Measurements from ENCODE around the gene PTPRH. TPM values are rescaled to one million over a fixed set of nuclear protein-coding genes. Genes with fewer than 3 reads are reported as not detected.

PTPRH gene
- total and polyA plus RNA-seq, 9 of the 15 experiments (the other 6 are each of a cell fraction or from before 2014, with no cell fraction given) = 0.87 to 34.3 (median 22.7) TPM

DNA sequence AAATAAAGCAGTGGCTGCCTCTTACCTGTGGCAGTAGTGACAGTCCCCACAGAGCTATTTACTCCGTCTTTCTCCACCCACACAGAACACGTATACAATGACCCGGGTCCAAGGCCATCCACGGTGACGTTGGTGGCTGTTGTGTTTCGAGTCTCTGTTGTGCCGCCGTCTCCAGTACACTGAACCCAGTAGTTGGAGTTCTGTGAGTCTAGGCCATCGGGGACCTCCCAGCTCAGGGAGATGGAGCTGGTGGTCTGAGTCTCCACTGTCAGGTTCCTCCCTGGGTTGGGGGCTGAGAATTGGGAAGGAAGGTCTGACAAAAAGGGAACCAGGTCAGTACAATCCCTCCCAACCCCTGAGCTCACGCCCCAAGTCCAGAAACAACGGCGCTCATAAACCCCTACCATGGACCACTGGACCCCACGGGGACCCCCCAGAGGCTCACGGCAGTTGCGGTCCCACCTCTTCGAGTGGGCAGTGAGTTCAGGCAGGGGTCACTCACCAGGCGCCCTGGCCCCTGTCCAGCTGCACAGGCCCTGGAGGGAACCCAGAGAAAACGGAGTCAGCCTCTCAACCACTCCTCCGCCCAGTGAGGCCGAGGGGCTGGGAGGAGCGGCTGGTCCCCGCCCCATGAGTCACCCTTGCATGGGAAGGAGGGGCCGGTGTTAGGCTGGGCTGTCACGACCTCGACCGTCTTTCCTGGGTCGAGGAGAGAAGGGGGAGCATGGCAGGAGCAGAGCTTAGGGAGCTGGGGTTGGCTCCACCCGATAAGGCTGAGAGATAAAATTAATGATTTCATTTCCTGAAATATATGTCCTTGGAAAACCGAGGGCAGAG lies 2.4 kb downstream of the PTPRH start (continued):
- TF ChIP-seq TAF7 (tag; IDR thresholded peaks at IDR 0.05) (no peak), MCM5 (IDR thresholded peaks at IDR 0.05; ENCODE audit: low read depth) (no peak), RUNX1 (IDR thresholded peaks at IDR 0.05; ENCODE audit: low read depth) (no peak; the same call in 1 of the 2 replicates), KLF1 (tag; IDR thresholded peaks at IDR 0.05) (peak; percentile 81), MEIS2 (IDR thresholded peaks at IDR 0.05; ENCODE audit: partially characterized antibody) (peak; percentile 44), PML (IDR thresholded peaks at IDR 0.05; ENCODE audit: low read length) (peak; percentile 71), GABPB2 (CRISPR knock-in tag; conservative IDR thresholded peaks at IDR 0.05) (no peak), SMARCA5 (IDR thresholded peaks at IDR 0.05) (no peak), FOS (IDR thresholded peaks at IDR 0.05; ENCODE audit: extremely low read depth, insufficient read length) (peak; percentile 35), SAP30 (IDR thresholded peaks at IDR 0.05; ENCODE audit: borderline replicate concordance, insufficient read depth, low read depth, low read length, poor library complexity, severe bottlenecking) (peak; percentile 72), ZNF324 (CRISPR knock-in tag; IDR thresholded peaks at IDR 0.05) (no peak), FOXK2 (conservative IDR thresholded peaks at IDR 0.05 in 1 of 2, IDR thresholded peaks at IDR 0.05 in 1 of 2; ENCODE audit: low read depth in 2 of 2) (no peak), SRSF7 (optimal IDR thresholded peaks at IDR 0.05; ENCODE audit: low read depth, low read length) (no peak)
- TF ChIP-seq, protein P1, sequence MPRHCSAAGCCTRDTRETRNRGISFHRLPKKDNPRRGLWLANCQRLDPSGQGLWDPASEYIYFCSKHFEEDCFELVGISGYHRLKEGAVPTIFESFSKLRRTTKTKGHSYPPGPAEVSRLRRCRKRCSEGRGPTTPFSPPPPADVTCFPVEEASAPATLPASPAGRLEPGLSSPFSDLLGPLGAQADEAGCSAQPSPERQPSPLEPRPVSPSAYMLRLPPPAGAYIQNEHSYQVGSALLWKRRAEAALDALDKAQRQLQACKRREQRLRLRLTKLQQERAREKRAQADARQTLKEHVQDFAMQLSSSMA (CRISPR knock-in tag; IDR thresholded peaks at IDR 0.05) = no peak
- TF ChIP-seq, protein P2, sequence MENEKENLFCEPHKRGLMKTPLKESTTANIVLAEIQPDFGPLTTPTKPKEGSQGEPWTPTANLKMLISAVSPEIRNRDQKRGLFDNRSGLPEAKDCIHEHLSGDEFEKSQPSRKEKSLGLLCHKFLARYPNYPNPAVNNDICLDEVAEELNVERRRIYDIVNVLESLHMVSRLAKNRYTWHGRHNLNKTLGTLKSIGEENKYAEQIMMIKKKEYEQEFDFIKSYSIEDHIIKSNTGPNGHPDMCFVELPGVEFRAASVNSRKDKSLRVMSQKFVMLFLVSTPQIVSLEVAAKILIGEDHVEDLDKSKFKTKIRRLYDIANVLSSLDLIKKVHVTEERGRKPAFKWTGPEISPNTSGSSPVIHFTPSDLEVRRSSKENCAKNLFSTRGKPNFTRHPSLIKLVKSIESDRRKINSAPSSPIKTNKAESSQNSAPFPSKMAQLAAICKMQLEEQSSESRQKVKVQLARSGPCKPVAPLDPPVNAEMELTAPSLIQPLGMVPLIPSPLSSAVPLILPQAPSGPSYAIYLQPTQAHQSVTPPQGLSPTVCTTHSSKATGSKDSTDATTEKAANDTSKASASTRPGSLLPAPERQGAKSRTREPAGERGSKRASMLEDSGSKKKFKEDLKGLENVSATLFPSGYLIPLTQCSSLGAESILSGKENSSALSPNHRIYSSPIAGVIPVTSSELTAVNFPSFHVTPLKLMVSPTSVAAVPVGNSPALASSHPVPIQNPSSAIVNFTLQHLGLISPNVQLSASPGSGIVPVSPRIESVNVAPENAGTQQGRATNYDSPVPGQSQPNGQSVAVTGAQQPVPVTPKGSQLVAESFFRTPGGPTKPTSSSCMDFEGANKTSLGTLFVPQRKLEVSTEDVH (IDR thresholded peaks at IDR 0.05; ENCODE audit: low read depth, partially characterized antibody) = no peak
- TF ChIP-seq, protein P3, sequence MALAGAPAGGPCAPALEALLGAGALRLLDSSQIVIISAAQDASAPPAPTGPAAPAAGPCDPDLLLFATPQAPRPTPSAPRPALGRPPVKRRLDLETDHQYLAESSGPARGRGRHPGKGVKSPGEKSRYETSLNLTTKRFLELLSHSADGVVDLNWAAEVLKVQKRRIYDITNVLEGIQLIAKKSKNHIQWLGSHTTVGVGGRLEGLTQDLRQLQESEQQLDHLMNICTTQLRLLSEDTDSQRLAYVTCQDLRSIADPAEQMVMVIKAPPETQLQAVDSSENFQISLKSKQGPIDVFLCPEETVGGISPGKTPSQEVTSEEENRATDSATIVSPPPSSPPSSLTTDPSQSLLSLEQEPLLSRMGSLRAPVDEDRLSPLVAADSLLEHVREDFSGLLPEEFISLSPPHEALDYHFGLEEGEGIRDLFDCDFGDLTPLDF (CRISPR knock-in tag; IDR thresholded peaks at IDR 0.05) = peak; percentile 42; the same call in 1 of the 2 replicates
- TF ChIP-seq, protein P4, sequence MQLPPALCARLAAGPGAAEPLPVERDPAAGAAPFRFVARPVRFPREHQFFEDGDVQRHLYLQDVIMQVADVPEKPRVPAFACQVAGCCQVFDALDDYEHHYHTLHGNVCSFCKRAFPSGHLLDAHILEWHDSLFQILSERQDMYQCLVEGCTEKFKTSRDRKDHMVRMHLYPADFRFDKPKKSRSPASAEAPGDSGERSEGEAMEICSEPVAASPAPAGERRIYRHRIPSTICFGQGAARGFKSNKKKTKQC (CRISPR knock-in tag; IDR thresholded peaks at IDR 0.05) = peak; percentile 48; the same call in 1 of the 2 replicates
- TF ChIP-seq, protein P5, sequence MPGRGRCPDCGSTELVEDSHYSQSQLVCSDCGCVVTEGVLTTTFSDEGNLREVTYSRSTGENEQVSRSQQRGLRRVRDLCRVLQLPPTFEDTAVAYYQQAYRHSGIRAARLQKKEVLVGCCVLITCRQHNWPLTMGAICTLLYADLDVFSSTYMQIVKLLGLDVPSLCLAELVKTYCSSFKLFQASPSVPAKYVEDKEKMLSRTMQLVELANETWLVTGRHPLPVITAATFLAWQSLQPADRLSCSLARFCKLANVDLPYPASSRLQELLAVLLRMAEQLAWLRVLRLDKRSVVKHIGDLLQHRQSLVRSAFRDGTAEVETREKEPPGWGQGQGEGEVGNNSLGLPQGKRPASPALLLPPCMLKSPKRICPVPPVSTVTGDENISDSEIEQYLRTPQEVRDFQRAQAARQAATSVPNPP (IDR thresholded peaks at IDR 0.05; ENCODE audit: borderline replicate concordance, insufficient read depth, insufficient read length) = no peak

All from K562 (cell line).